Liver (tissue), 9 donors: ENCODE results near the gene FYCO1. TPM values are rescaled to one million over a fixed set of nuclear protein-coding genes. Genes with fewer than 3 reads are reported as not detected.

ENCODE experiments used
- DNase-seq: peaks from one replicate; pipeline ENCODE4 v3.0.0-alpha.2; 2017; ENCODE audit warnings: low spot score
- H3K27ac ChIP-seq, 2 donors: one replicate each; pipeline ENCODE4 v1.7.0; 2013; ENCODE audit warnings: inconsistent platforms in 2 of 2, low read length in 2 of 2, control low read depth in 1 of 2, low read depth in 1 of 2, mild to moderate bottlenecking in 1 of 2
- H3K27me3 ChIP-seq, 4 donors: one replicate each; pipeline versions ENCODE4 v1.6.1 to v1.7.0; 2013; ENCODE audit warnings: low read length in 3 of 4, inconsistent platforms in 1 of 4, mild to moderate bottlenecking in 1 of 4, moderate library complexity in 1 of 4; ENCODE audit not compliant: control insufficient read depth in 4 of 4, insufficient read depth in 4 of 4
- H3K36me3 ChIP-seq, 4 donors: one replicate each; pipeline versions ENCODE4 v1.6.1 to v1.7.0; 2013; ENCODE audit warnings: low read length in 3 of 4, mild to moderate bottlenecking in 3 of 4, low read depth in 1 of 4, moderate library complexity in 1 of 4; ENCODE audit not compliant: control insufficient read depth in 4 of 4, insufficient read depth in 3 of 4
- H3K4me1 ChIP-seq, 4 donors: one replicate each; pipeline versions ENCODE4 v1.6.1 to v1.7.0; 2013; ENCODE audit warnings: low read length in 3 of 4, mild to moderate bottlenecking in 3 of 4, moderate library complexity in 1 of 4; ENCODE audit not compliant: control insufficient read depth in 4 of 4, insufficient read depth in 4 of 4
- H3K4me3 ChIP-seq, 3 donors: one replicate each; pipeline versions ENCODE4 v1.6.1 to v1.7.0; 2013; ENCODE audit warnings: low read length in 3 of 3, control low read depth in 1 of 3, low read depth in 1 of 3, mild to moderate bottlenecking in 1 of 3
- H3K9ac ChIP-seq, 2 donors: one replicate each; pipeline ENCODE4 v1.7.0; 2013; ENCODE audit warnings: low read length in 2 of 2, mild to moderate bottlenecking in 2 of 2, moderate library complexity in 2 of 2, control low read depth in 1 of 2, low read depth in 1 of 2
- H3K9me3 ChIP-seq, 4 donors: one replicate each; pipeline versions ENCODE4 v1.6.1 to v1.7.0; 2013; ENCODE audit warnings: low read length in 3 of 4; ENCODE audit not compliant: control insufficient read depth in 4 of 4
- EGR1 ChIP-seq, 2 donors: IDR thresholded peaks; 2 replicates each; pipeline ENCODE4 v1.6.1; 2016 to 2018; ENCODE audit warnings: antibody characterized with exemption in 2 of 2, low read depth in 2 of 2
- FOXA1 ChIP-seq: IDR thresholded peaks from 2 replicates; pipeline ENCODE4 v1.6.1; 2016; ENCODE audit warnings: antibody characterized with exemption
- FOXA2 ChIP-seq: IDR thresholded peaks from 2 replicates; pipeline ENCODE4 v1.6.1; 2016; ENCODE audit warnings: antibody characterized with exemption
- GABPA ChIP-seq, 2 donors: IDR thresholded peaks in 1 of 2; conservative IDR thresholded peaks in 1 of 2; 2 replicates each; pipeline ENCODE4 v1.6.1; 2016; ENCODE audit warnings: antibody characterized with exemption in 2 of 2, mild to moderate bottlenecking in 1 of 2, moderate library complexity in 1 of 2
- HNF4A ChIP-seq, 2 donors: conservative IDR thresholded peaks; 2 replicates each; pipeline ENCODE4 v1.6.1; 2016; ENCODE audit warnings: antibody characterized with exemption in 2 of 2, mild to moderate bottlenecking in 2 of 2
- HNF4G ChIP-seq: IDR thresholded peaks from 2 replicates; pipeline ENCODE4 v1.6.1; 2016; ENCODE audit warnings: antibody characterized with exemption
- JUND ChIP-seq, 2 donors: IDR thresholded peaks; 2 replicates each; pipeline ENCODE4 v1.6.1; 2016; ENCODE audit warnings: antibody characterized with exemption in 2 of 2
- NR2F2 ChIP-seq: IDR thresholded peaks from 2 replicates; pipeline ENCODE4 v1.6.1; 2016; ENCODE audit warnings: antibody characterized with exemption
- RAD21 ChIP-seq, 2 donors: IDR thresholded peaks; 2 replicates each; pipeline ENCODE4 v1.6.1; 2016; ENCODE audit warnings: antibody characterized with exemption in 2 of 2, mild to moderate bottlenecking in 2 of 2
- RXRA ChIP-seq, 2 donors: IDR thresholded peaks; 2 replicates each; pipeline ENCODE4 v1.6.1; 2017 to 2018; ENCODE audit warnings: antibody characterized with exemption in 2 of 2, mild to moderate bottlenecking in 1 of 2
- SP1 ChIP-seq: IDR thresholded peaks from 2 replicates; pipeline ENCODE4 v1.6.1; 2018; ENCODE audit warnings: antibody characterized with exemption, mild to moderate bottlenecking
- TAF1 ChIP-seq: conservative IDR thresholded peaks from 2 replicates; pipeline ENCODE4 v1.6.1; 2016; ENCODE audit warnings: antibody characterized with exemption, mild to moderate bottlenecking
- YY1 ChIP-seq: IDR thresholded peaks from 2 replicates; pipeline ENCODE4 v1.6.1; 2016; ENCODE audit warnings: antibody characterized with exemption, mild to moderate bottlenecking
- WGBS: extraction: QIAGEN DNeasy Blood & Tissue Kit; methylation state at CpG from one replicate; pipeline ENCODE4 v1.1.7; 2013; 5-methylcytosine and 5-hydroxymethylcytosine counted together
- polyA plus RNA-seq, 2 donors: library from polyadenylated mRNA; stranded (reverse) in 1 of 2; unstranded in 1 of 2; fragments of 200-250 nt in 1 of 2; fragments of >200 nt in 1 of 2; fragmentation: Nextera tagmentation in 1 of 2; extraction: Ambion mirVana in 1 of 2; gene quantifications; one replicate each; pipeline versions ENCODE4 v1.2.1 to v1.2.3, GENCODE V29; 2013 to 2015
- total RNA-seq, 2 donors: library from RNA; depleted of rRNA; stranded (reverse); fragments of >200 nt; gene quantifications; one replicate each; pipeline ENCODE4 v1.2.3, GENCODE V29; 2014
- TF ChIP-seq, protein P1 (sequence below): IDR thresholded peaks from 2 replicates; pipeline ENCODE4 v1.6.1; 2016; ENCODE audit warnings: antibody characterized with exemption
- TF ChIP-seq, protein P2 (sequence below): IDR thresholded peaks from 2 replicates; pipeline ENCODE4 v1.6.1; 2016; ENCODE audit warnings: antibody characterized with exemption
- TF ChIP-seq, protein P3 (sequence below): IDR thresholded peaks from 2 replicates; pipeline ENCODE4 v1.6.1; 2016; ENCODE audit warnings: antibody characterized with exemption
- TF ChIP-seq, protein P4 (sequence below): IDR thresholded peaks from 2 replicates; pipeline ENCODE4 v1.6.1; 2016; ENCODE audit warnings: antibody characterized with exemption, mild to moderate bottlenecking
- TF ChIP-seq, protein P5 (sequence below): fragments of 150-350 bp; IDR thresholded peaks from 2 replicates; pipeline ENCODE4 v1.5.1; 2017; ENCODE audit warnings: improper control_type of control experiment, low read depth, low read length; ENCODE audit not compliant: missing input control
- donor health status: healthy.
- donor health status: healthy.
- donor health status: healthy.
- donor health status: healthy.
- donor health status: healthy.

Gene FYCO1
- total and polyA plus RNA-seq, 4 donors: 3.0 to 17.1 (median 10.2) TPM

DNA sequence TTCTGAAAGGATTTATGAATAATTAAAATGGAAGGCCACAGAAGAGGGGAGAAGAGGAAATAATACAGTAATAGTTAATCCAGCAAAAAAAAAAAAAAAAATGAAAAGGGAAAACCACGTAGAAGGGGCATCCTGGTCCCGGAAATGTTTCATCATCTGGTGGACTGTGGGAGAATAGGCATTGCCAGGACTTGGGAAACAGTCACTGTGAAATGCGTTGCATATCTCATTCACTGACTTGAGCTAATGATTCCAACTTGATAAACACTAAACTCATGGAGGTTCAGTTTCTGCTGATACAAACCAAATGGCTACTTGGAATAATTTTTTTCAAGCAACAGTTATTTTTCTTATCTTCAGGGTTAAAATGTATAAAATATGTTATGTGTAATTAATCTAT lies 28.5 kb upstream of the FYCO1 start:
- Histone ChIP-seq H3K27ac (no peak overlapping the region), H3K27me3 (no peaks in the 10 kb centered on the region), H3K9me3 (peaks cover 0 to 19% (median 3%) of the 10 kb centered on the region in 4 donors), H3K36me3 (no peaks in the 10 kb centered on the region), H3K9ac (no peak overlapping the region), H3K4me1 (no peaks in the 10 kb centered on the region), H3K4me3 (no peak overlapping the region)
- no peak for DNase-seq
- TF ChIP-seq JUND (IDR thresholded peaks at IDR 0.05) (no peak), RAD21 (IDR thresholded peaks at IDR 0.05) (no peak), FOXA2 (no peak), TAF1 (no peak), NR2F2 (no peak), HNF4A (conservative IDR thresholded peaks at IDR 0.05) (no peak), YY1 (no peak), EGR1 (IDR thresholded peaks at IDR 0.05; ENCODE audit: low read depth in 2 of 2) (no peak), HNF4G (no peak), RXRA (IDR thresholded peaks at IDR 0.05) (no peak), SP1 (no peak)
- TF ChIP-seq, protein P1, sequence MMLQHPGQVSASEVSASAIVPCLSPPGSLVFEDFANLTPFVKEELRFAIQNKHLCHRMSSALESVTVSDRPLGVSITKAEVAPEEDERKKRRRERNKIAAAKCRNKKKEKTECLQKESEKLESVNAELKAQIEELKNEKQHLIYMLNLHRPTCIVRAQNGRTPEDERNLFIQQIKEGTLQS: no peak
- TF ChIP-seq, protein P2, sequence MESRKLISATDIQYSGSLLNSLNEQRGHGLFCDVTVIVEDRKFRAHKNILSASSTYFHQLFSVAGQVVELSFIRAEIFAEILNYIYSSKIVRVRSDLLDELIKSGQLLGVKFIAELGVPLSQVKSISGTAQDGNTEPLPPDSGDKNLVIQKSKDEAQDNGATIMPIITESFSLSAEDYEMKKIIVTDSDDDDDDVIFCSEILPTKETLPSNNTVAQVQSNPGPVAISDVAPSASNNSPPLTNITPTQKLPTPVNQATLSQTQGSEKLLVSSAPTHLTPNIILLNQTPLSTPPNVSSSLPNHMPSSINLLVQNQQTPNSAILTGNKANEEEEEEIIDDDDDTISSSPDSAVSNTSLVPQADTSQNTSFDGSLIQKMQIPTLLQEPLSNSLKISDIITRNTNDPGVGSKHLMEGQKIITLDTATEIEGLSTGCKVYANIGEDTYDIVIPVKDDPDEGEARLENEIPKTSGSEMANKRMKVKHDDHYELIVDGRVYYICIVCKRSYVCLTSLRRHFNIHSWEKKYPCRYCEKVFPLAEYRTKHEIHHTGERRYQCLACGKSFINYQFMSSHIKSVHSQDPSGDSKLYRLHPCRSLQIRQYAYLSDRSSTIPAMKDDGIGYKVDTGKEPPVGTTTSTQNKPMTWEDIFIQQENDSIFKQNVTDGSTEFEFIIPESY: no peak
- TF ChIP-seq, protein P3, sequence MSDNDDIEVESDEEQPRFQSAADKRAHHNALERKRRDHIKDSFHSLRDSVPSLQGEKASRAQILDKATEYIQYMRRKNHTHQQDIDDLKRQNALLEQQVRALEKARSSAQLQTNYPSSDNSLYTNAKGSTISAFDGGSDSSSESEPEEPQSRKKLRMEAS: no peak
- TF ChIP-seq, protein P4, sequence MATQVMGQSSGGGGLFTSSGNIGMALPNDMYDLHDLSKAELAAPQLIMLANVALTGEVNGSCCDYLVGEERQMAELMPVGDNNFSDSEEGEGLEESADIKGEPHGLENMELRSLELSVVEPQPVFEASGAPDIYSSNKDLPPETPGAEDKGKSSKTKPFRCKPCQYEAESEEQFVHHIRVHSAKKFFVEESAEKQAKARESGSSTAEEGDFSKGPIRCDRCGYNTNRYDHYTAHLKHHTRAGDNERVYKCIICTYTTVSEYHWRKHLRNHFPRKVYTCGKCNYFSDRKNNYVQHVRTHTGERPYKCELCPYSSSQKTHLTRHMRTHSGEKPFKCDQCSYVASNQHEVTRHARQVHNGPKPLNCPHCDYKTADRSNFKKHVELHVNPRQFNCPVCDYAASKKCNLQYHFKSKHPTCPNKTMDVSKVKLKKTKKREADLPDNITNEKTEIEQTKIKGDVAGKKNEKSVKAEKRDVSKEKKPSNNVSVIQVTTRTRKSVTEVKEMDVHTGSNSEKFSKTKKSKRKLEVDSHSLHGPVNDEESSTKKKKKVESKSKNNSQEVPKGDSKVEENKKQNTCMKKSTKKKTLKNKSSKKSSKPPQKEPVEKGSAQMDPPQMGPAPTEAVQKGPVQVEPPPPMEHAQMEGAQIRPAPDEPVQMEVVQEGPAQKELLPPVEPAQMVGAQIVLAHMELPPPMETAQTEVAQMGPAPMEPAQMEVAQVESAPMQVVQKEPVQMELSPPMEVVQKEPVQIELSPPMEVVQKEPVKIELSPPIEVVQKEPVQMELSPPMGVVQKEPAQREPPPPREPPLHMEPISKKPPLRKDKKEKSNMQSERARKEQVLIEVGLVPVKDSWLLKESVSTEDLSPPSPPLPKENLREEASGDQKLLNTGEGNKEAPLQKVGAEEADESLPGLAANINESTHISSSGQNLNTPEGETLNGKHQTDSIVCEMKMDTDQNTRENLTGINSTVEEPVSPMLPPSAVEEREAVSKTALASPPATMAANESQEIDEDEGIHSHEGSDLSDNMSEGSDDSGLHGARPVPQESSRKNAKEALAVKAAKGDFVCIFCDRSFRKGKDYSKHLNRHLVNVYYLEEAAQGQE: no peak
- WGBS: 61% methylated on average over 3 of the region's 3 CpGs

DNA sequence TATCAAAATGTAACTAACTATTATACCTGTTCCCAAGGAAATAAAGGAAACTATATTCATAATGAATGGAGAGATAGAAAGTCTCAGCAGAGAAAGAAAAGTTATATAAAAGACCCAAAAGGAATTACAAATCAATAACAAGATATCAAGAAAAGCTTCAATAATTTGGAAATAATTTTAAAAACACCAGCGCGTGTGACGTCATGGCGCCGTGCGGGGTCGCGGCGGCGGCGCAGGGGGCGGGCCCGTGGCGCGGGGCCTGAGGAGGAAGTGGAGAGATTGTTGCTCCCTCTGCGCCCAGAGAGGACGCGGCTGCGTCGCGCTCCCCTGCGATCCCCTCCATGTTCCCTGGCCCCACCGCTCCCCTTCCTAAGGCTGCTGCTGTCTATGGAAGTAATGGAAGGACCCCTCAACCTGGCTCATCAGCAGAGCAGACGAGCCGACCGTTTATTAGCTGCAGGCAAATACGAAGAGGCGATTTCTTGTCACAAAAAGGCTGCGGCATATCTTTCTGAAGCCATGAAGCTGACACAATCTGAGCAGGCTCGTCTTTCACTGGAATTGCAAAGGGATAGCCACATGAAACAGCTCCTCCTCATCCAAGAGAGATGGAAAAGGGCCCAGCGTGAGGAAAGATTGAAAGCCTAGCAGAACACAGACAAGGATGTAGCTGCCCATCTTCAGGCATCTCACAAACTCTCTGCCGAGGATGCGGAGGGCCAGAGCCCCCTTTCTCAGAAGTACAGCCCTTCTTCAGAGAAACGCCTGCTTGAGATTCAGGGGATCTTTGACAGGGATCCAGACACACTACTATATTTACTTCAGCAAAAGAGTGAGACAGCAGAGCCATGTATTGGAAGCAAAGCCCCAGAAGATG lies 27.5 kb upstream of the FYCO1 start:
- H3K36me3 ChIP-seq: no peaks in the 10 kb centered on the region
- peaks cover 0 to 13% (median 3%) of the 10 kb centered on the region in 4 donors for H3K9me3 ChIP-seq
- no peak overlapping the region for H3K27ac ChIP-seq
- no peak for DNase-seq
- no peak overlapping the region for H3K4me3 ChIP-seq
- 87% methylated on average over 34 of the region's 34 CpGs for WGBS
- no peak overlapping the region for H3K9ac ChIP-seq
- H3K4me1 ChIP-seq: no peaks in the 10 kb centered on the region
- no peaks in the 10 kb centered on the region for H3K27me3 ChIP-seq
- TF ChIP-seq YY1: no peak
- TF ChIP-seq, protein P2: no peak
- no peak for TF ChIP-seq TAF1
- TF ChIP-seq NR2F2: no peak
- no peak for TF ChIP-seq RXRA (IDR thresholded peaks at IDR 0.05)
- TF ChIP-seq, protein P1: no peak
- no peak for TF ChIP-seq HNF4A (conservative IDR thresholded peaks at IDR 0.05)
- no peak for TF ChIP-seq EGR1 (IDR thresholded peaks at IDR 0.05; ENCODE audit: low read depth in 2 of 2)
- no peak for TF ChIP-seq SP1
- no peak for TF ChIP-seq RAD21 (IDR thresholded peaks at IDR 0.05)
- TF ChIP-seq JUND (IDR thresholded peaks at IDR 0.05): no peak
- TF ChIP-seq, protein P3: no peak
- TF ChIP-seq FOXA2: no peak
- no peak for TF ChIP-seq HNF4G
- TF ChIP-seq GABPA (IDR thresholded peaks at IDR 0.05 in 1 of 2, conservative IDR thresholded peaks at IDR 0.05 in 1 of 2): no peak
- TF ChIP-seq, protein P5, sequence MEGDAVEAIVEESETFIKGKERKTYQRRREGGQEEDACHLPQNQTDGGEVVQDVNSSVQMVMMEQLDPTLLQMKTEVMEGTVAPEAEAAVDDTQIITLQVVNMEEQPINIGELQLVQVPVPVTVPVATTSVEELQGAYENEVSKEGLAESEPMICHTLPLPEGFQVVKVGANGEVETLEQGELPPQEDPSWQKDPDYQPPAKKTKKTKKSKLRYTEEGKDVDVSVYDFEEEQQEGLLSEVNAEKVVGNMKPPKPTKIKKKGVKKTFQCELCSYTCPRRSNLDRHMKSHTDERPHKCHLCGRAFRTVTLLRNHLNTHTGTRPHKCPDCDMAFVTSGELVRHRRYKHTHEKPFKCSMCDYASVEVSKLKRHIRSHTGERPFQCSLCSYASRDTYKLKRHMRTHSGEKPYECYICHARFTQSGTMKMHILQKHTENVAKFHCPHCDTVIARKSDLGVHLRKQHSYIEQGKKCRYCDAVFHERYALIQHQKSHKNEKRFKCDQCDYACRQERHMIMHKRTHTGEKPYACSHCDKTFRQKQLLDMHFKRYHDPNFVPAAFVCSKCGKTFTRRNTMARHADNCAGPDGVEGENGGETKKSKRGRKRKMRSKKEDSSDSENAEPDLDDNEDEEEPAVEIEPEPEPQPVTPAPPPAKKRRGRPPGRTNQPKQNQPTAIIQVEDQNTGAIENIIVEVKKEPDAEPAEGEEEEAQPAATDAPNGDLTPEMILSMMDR: no peak
- no peak for TF ChIP-seq FOXA1
